Mucosa of gallbladder (tissue), 1 donor: ENCODE measurements around the gene MBOAT7. TPM values are rescaled to one million over a fixed set of nuclear protein-coding genes. Genes with fewer than 3 reads are reported as not detected.
"Not testable (repeated sequence)": the region's sequence is repeated elsewhere in the genome, so short reads cannot be mapped to it uniquely, and the experiment has no call there.

Experiments
- DNase-seq: peaks from one replicate; pipeline ENCODE4 v3.0.0-alpha.2; 2020; ENCODE audit warnings: low spot score
- total RNA-seq: library from RNA; stranded (reverse); gene quantifications from one replicate; pipeline ENCODE4 v1.2.1, GENCODE V29; 2021
- donor health status: DM: no; HTN: no; CAD: no.

Gene MBOAT7
- total RNA-seq, 1 donor from 2014 or later, result 263 TPM

GRCh38 chr19:54189735-54190502 lies 539 bp upstream of the MBOAT7 start:
- peak; percentile 100 for DNase-seq

DNA sequence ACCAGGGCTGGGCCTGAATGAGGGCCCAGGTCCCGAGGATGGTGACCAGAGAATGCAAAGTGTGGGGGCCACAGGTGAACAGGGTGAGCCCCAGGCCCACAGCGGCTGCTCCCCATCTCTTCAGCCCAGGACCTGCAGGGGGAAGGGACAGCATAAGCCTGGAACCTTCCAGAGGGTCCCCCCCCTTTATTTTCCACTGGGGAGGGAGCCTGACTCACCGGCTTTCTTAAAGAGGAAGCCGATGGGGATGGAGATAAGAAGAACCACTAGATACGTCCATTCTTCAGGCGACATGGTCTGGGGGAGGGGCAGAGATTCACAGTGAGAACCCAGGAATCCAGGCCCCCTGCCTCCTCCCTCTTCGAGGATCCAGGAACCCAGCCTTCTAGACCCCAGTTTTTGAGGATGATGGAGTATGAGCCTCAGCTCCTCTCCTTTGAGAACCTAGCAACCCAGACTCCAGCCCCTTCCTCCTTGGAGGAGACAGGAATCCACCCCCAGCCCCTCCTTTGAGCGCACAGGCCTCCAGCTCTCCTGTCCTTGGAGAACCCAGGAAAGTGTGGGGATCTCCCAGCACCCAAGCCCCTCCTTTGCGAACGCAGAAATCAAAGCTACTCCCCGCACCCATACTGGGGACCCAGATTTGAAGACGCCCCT lies 1.0 kb downstream of the MBOAT7 start:
- peak; percentile 51 for DNase-seq

DNA sequence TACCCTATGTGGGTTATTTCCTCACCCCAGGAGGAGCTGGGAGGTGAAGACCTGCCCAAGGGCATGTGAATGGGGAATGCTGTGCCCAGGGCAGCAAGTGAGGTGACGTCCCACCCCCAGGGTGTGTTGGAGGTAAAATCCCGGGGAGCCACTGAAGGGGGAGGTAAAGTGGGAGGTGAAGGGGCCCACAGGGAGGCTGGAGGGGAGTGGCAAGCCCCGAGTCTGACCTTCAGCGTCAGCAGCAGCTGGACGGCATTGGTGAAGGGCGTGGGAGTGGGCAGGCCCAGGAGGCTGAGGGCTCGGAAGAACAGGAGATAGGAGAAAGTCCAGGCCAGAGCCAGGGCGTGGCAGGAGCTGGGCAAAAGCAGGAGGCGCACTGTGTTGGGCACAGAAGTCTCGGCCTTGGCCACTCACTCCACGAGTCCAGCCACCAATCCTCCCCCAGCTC lies 2.4 kb downstream of the MBOAT7 start:
- peak; percentile 71 for DNase-seq

DNA sequence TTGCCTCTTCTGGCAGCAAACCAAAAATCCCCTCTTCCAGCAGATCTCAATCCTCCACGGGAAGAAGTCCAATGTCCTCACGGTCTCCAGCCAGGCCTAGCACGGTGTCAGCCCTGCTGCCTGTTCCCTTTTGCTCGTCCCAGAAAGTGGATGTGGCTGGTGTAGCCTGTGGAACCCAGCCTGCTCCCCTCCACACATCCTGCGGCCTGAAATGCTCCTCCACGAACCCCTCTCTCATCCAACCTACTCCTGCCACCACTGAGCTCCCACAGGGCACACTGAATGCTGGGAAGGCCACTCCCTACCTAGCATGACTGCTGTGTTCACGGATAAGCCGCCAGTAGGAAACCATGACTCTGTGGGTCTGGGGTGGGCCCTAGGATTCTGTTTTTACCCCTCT lies 3.0 kb downstream of the MBOAT7 start:
- DNase-seq, result no peak

- no peak for DNase-seq
These were observed 5.9 kb downstream of the MBOAT7 start for GRCh38 chr19:54183431-54183830.

- DNase-seq, result not testable (repeated sequence)
These were observed 7.5 kb downstream of the MBOAT7 start for GRCh38 chr19:54181894-54182293.

DNA sequence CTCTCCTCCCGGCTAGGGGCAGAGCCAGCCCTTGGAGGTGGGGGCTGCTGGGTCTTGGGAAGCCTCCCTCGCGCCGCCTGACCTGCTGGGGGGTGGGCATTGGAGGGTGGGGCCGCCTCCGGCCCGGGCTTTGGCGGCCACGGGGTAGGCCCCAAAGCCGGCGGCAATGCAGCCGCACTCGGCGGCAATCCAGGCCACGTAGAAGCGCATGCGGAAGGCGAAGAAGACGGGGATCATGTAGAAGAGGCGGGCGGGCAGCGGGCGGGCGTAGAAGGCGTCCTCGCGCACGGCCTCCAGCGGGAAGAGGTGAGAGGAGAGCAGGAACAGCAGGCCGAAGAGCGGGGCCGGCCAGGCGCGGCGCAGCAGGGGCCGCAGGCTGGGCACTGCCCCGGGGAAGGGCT lies 8.7 kb downstream of the MBOAT7 start:
- no peak for DNase-seq

DNA sequence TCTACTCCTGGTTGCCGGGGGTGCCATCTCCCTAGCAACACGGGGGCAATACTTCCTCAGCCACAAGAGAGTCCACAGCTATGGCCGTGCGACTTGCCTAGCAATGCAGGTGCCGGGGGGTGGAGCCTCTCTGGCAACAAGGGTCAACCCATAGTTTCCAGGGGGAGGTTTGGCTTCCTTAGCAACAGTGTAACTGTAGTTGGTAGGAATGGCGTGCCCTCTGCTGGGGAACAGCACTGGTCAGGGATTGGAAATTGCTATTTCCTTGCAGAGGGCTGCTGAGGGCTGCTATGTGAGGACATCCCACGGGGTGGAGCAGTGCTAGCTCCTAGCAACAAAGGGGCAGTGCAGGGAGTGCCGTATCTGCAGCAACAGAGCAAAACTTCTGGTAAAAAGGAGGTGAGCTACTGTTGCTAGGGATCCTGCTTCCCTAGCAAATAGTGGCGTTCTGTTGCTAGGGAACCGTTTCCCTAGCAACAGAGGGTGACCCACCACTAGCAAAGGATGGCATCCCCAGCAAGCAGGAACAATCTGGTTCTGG lies 9.4 kb downstream of the MBOAT7 start:
- peak; percentile 54 for DNase-seq

DNA sequence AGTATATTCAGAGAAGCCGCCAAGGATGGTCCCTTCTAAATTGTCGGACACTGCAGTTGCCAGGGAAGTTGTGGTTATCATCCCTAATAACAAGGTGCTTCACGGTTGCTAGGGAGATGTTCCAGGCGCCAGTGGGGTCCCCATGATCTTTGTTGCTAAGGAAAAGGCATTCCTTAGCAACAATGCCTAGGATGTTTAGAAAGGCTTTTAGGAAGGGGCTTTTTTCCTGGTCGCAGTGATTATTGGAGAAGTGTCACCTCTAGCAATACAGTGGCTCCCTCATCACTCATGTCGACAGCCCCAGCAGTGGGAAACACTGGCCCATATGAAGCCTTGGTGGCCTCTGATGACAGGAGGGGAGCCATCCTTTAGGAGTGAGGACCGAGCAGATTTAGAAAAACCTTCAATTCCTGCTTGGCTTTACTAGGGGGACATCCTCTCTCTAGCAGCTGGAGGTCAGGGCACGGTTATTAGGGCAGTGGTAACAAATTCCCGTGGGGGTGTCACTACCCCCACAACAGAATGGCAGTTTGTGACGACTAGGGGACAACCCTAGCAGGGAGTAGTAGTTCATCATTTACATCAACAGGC lies 10.0 kb downstream of the MBOAT7 start:
- no peak for DNase-seq

DNA sequence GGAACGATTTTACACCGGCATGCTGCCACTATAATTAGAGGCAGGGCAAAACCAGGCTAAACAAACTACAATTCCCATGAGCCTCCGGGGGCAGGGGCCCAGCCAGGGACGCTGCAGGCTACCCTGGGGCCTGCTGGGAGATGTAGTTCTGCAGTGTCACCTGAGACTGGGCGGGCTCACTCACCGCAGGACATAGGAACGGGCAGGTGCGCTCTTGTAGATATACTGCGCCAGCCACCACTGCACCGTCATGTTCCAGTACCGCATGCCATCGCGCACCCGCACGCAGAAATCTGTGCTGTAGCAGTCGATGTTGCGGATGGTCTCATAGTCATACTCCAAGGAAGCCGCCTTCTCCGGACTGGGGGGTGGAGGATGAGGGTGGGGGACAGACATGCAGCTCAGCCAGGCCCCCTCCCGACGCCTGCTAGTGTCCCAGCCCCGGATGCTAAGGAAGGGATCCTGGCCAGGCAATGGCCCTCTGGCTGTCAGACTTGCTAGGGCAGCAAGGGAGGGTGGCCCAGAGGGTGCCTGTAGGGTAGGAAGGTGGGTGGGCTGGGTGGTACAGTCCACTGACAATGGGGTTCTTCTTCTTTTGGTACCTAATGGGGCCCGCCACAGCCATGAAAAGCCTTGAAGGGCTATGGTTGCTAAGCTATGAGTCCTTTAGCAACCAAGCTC lies 10.7 kb downstream of the MBOAT7 start:
- DNase-seq, result no peak

DNA sequence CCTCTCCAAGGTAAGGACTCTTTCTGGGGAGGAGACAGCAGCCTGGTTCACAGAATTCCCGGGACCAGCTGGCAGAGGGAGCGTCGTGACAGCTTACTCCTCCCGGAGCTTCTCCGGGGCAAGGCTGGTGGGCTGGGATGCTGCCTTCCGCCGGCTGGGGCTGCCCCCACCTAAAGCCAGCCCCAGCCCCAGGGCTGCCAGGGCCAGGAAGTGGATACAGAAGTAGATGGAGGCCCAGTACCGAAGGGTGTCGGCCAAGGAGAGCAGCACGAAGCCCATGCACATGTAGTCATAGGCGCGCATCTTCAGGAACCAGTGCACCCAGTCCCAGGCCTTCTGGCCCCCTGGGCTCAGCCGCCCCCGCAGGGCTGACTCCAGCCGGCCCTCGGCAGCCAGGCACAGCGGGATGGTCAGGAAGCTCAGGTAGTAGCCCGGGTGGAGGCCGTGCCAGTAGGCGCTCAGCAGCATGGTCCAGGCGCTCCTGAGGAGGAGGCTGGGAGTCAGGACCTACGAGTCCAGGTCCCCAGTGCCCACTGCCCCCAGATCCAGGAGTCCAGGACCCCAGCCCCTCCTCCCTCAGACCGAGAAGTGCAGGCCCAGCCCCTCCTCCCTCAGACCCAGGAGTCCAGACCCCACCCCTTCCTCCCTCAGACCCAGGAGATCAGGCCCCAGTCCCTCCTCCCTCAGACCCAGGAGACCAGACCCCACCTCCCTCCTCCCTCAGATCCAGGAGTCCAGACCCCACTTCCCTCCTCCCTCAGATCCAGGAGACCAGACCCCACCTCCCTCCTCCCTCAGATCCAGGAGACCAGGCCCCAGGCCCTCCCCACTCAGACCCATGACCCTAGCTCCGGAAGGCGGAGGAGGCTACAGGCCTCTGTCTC lies 15.2 kb downstream of the MBOAT7 start:
- no peak for DNase-seq

GRCh38 chr19:54173359-54173699 lies 16.1 kb downstream of the MBOAT7 start:
- no peak for DNase-seq

- peak; percentile 77 for DNase-seq
These were observed 16.7 kb downstream of the MBOAT7 start, which contains the start of gene TMC4 for GRCh38 chr19:54172471-54173358. TMC4 (minus strand) TSS chr19:54173160; CDS start chr19:54173117, 43 bp downstream.

DNA sequence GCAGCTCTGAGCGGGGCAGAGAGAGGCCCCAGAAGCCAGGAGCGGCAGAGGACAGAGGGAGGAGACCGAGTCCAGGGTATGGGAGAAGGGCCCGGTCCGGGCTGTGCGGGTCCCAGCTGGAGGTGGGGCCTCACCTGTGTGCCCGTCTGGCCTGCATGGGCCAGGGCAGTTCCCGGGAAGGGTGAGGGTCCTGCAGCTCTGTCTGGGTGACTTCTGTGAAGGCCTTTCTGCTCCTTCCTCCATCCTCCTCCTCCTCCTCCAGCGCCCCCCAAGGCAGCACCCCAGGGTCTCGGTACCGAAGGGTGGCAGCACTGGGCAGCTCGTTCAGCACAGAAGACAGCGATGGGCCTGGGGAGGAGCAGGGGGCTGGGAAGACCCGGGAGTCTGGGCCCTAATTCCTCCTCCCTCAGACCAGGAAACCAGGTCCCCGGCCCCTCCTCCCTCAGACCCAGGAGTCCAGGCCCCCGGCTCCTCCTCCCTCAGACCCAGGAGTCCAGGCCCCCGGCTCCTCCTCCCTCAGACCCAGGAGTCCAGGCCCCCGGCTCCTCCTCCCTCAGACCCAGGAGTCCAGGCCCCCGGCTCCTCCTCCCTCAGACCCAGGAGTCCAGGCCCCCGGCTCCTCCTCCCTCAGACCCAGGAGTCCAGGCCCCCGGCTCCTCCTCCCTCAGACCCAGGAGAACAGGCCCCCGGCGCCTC lies 17.5 kb downstream of the MBOAT7 start:
- not testable (repeated sequence) for DNase-seq

DNA sequence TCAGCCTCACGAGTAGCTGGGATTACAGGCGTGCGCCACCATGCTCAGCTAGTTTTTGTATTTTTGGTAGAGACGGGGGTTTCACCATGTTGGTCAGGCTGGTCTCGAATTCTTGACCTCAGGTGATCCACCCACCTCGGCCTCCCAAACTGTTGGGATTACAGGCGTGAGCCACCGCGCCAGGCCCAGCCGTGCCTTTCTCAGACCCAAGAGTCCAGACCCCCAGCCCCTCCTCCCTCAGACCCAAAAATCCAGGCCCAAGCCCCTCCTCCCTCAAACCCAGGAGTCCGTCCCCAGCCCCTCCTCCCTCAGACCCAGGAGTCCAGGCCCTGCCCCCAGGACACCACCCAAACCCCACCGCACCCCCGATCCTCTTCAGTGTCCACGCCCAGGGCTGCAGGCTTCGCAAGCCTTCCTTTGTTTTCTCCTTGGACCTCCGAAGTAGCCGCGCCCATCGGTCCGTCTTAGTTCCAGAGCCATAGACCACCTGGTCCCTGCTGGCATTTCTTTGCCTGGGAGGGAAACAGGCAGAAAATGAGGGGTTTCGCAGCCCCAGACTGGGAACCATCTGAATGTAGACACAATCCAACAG lies 20.1 kb downstream of the MBOAT7 start:
- DNase-seq, result no peak

- peak; percentile 93 for DNase-seq
These were observed 21.0 kb downstream of the MBOAT7 start for GRCh38 chr19:54168174-54168917.

DNA sequence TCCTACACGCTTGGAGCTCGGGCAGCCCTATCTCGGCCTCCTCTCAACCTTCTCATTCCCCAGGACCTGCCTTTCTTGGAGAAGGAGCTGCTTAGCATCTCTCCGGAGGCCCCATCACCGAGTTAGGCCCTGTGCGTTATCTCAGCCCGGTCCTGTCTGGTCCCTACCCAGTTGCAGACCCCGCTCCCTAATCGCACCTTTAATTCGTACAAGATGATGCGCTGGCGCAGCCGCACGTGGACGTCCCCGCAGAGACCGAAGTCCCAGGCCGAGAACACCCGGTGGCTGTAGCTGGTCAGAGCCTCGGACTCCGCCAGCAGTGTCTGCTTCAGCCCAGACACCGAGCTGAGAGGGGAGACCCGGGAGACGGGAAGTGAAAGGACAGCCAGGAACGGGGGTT lies 24.2 kb downstream of the MBOAT7 start:
- DNase-seq, result no peak

DNA sequence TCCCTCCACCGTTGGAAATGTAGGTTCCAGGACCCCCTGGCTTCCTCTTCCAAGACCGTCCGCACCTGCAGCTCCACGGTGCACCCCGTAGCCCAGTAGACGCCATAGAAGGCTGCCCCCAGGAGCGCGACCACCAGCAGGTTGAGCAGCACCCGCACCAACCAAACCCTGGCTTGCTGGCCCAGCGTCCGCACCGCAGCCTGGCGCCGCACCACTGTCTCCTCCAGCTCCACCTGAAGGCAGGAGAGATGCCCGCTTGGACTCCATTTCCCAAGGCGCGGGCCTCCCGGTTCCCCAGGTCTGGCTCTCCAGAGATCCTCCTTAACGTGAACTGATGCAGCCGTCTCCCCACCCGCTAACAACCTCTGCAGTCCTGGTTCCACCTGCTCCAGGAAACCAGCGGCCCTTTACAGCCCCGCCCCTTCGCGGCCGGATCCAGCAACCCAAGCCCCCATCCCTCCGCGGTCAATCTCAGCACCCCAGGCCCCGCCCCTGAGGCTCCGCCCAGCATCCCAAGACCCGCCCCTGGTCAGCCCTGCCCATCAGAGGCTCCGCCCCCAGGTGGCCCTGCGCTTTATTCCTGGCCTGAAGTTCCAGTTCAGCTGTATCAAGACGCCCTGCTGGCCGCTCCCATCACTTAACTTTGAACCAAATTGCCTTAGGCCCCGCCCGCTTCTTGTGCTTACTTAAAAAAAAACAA lies 24.9 kb downstream of the MBOAT7 start:
- DNase-seq, result peak; percentile 83
